MCF 10A (cell line): Measurements from ENCODE around the gene PDZD11. TPM values are rescaled to one million over a fixed set of nuclear protein-coding genes. Genes with fewer than 3 reads are reported as not detected.
"Not testable (repeated sequence)": the region's sequence is repeated elsewhere in the genome, so short reads cannot be mapped to it uniquely, and the experiment has no call there.

Experiments
- BruUV-seq: library from RNA; stranded (reverse); fragments of 400-500 nt; replicated peaks from 2 replicates; lab custom pipeline; 2021; lab: Mats Ljungman, UMichigan
- CTCF ChIA-PET: fragments of 300-600 bp; sonication (Branson Sonifier 250); formaldehyde crosslinking; extraction: SDS; loops from one replicate; lab custom pipeline; 2021; ENCODE audit warnings: antibody characterized with exemption, inconsistent platforms; lab: Yijun Ruan, JAX
- POLR2A ChIA-PET: fragments of 300-600, 350-650 bp; sonication (Branson Sonifier 250); formaldehyde crosslinking; extraction: SDS; loops from one replicate; lab custom pipeline; 2020; ENCODE audit warnings: antibody characterized with exemption, inconsistent platforms; lab: Yijun Ruan, JAX
- DNase-seq: peaks from one replicate; pipeline ENCODE4 v3.0.0-alpha.2; 2018; ENCODE audit not compliant: unreplicated experiment
- H3K27ac Mint-ChIP-seq: one replicate; pipeline ENCODE4 v1.8.0; 2022; ENCODE audit warnings: mild to moderate bottlenecking, low read depth, mixed read lengths; ENCODE audit not compliant: unreplicated experiment
- H3K27me3 Mint-ChIP-seq: one replicate; pipeline ENCODE4 v1.8.0; 2022; ENCODE audit warnings: mixed read lengths; ENCODE audit not compliant: insufficient read depth, unreplicated experiment
- H3K36me3 Mint-ChIP-seq: one replicate; pipeline ENCODE4 v1.8.0; 2022; ENCODE audit warnings: mild to moderate bottlenecking, moderate library complexity, mixed read lengths; ENCODE audit not compliant: insufficient read depth, unreplicated experiment
- H3K4me1 Mint-ChIP-seq: one replicate; pipeline ENCODE4 v1.8.0; 2022; ENCODE audit warnings: mixed read lengths; ENCODE audit not compliant: insufficient read depth, unreplicated experiment
- H3K4me3 Mint-ChIP-seq: one replicate; pipeline ENCODE4 v1.8.0; 2022; ENCODE audit warnings: mild to moderate bottlenecking, moderate library complexity, mixed read lengths; ENCODE audit not compliant: unreplicated experiment
- H3K9me3 Mint-ChIP-seq: one replicate; pipeline ENCODE4 v1.8.0; 2022; ENCODE audit warnings: mixed read lengths; ENCODE audit not compliant: unreplicated experiment
- intact Hi-C: fragments of 100-400 bp; cut with micrococcal nuclease; formaldehyde crosslinking; loops from 2 replicates; pipeline ENCODE4 v1.14.1; 2022
- total RNA-seq: library from RNA; stranded (reverse); gene quantifications from 2 replicates; pipeline ENCODE4 v1.2.3, GENCODE V29; 2022
- TF ChIP-seq, protein P1 (sequence below): fragments of 200-600 bp; IDR thresholded peaks from one replicate; pipeline ENCODE4 v1.8.0; 2022; ENCODE audit warnings: antibody characterized with exemption, mild to moderate bottlenecking; ENCODE audit not compliant: unreplicated experiment

Gene PDZD11
- total RNA-seq, 1 experiment from 2014 or later = 51.9 TPM

- H3K4me1 Mint-ChIP-seq = peaks cover 6% of the 10 kb centered on the region
- peak overlapping the region; percentile 84 for H3K4me3 Mint-ChIP-seq
- TF ChIP-seq, protein P1, sequence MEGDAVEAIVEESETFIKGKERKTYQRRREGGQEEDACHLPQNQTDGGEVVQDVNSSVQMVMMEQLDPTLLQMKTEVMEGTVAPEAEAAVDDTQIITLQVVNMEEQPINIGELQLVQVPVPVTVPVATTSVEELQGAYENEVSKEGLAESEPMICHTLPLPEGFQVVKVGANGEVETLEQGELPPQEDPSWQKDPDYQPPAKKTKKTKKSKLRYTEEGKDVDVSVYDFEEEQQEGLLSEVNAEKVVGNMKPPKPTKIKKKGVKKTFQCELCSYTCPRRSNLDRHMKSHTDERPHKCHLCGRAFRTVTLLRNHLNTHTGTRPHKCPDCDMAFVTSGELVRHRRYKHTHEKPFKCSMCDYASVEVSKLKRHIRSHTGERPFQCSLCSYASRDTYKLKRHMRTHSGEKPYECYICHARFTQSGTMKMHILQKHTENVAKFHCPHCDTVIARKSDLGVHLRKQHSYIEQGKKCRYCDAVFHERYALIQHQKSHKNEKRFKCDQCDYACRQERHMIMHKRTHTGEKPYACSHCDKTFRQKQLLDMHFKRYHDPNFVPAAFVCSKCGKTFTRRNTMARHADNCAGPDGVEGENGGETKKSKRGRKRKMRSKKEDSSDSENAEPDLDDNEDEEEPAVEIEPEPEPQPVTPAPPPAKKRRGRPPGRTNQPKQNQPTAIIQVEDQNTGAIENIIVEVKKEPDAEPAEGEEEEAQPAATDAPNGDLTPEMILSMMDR = no peak
- H3K27me3 Mint-ChIP-seq = peaks cover 37% of the 10 kb centered on the region
- peaks cover 15% of the 10 kb centered on the region for H3K36me3 Mint-ChIP-seq
- intact Hi-C loops = no loop called here
- DNase-seq = no peak
- H3K27ac Mint-ChIP-seq = peak overlapping the region; percentile 53
- ChIA-PET CTCF (interaction anchor here (0.8 to 2.4 kb wide), 3 partner anchors 26 to 691 kb away, joined by 3 to 5 read pairs (median 4); no protein-coding TSS in a partner anchor), POLR2A (interaction anchor here (0.6 to 1.9 kb wide), 9 partner anchors 11 to 1240 kb away, joined by 3 to 14 read pairs (median 3); partner anchors contain the start of gene IGBP1)
- no peaks in the 10 kb centered on the region for H3K9me3 Mint-ChIP-seq
- TSS peak; percentile 58 for BruUV-seq
These were observed 447 bp downstream of the PDZD11 start for GRCh38 chrX:70289168-70289792.

DNA sequence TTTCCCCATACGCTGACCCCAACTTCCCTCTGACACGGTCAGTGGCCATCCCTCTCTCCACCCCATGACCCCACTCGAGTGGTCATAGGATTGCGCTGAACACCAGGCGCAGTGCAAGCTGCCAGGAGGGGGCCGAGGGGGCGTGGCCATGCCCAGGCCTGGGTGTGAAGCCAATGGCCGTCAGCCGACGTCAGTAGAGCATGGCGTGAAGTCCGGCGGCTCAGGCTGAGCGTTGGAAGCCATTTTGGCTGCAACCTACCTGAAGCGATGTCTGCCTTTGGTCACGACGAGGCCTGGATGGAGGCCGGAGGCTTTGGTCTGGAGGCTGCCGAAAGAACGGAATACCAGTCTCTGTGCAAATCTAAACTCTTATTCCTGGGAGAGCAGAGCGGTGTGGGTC lies 7.8 kb downstream of the PDZD11 start, which contains the start of gene RAB41:
Gene RAB41 (plus strand): TSS at position 222 of the 400 bp plus-strand sequence. CDS start 46 bp downstream, at position 268.
- Mint-ChIP-seq H3K4me1 (no peaks in the 10 kb centered on the region), H3K27me3 (peaks cover 51% of the 10 kb centered on the region), H3K4me3 (no peak within 1 kb of the TSS), H3K9me3 (no peaks in the 10 kb centered on the region), H3K27ac (no peak within 1 kb of the TSS), H3K36me3 (peaks cover 8% of the 10 kb centered on the region)
- intact Hi-C loops = no loop called here
- ChIA-PET POLR2A (no interaction called here), CTCF (no interaction called here)
- DNase-seq = no peak
- BruUV-seq = no TSS peak
- TF ChIP-seq, protein P1 = no peak

DNA sequence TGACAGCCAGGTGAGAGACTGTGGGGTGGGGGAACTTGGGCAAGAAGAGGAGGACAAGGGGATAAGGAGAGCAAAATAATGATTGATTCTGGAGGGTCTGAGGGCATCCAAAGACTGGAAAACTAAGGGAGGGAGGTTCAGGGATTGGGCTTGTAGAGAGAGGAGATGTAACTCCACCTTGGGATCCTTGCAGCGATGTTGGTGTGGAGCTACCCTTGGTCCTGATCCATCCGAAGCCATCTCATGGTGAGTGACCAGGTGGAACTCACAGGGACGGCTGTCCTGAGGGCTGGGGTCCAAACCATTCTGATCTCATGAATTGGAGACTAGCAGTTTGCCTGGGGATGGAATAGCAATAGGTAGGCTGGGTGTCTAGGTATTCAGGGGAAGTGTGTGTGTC lies 9.2 kb downstream of the PDZD11 start:
- H3K9me3 Mint-ChIP-seq = no peaks in the 10 kb centered on the region
- DNase-seq = no peak
- BruUV-seq = no TSS peak
- no peak overlapping the region for H3K27ac Mint-ChIP-seq
- H3K27me3 Mint-ChIP-seq = peaks cover 39% of the 10 kb centered on the region
- H3K4me1 Mint-ChIP-seq = no peaks in the 10 kb centered on the region
- H3K4me3 Mint-ChIP-seq = no peak overlapping the region
- no peaks in the 10 kb centered on the region for H3K36me3 Mint-ChIP-seq
- ChIA-PET CTCF (interaction anchor here (0.8 kb wide), 1 partner anchor 156 kb away, joined by 3 read pairs; no protein-coding TSS in a partner anchor), POLR2A (interaction anchor here (0.8 kb wide), 1 partner anchor 121 kb away, joined by 4 read pairs; no protein-coding TSS in a partner anchor)
- TF ChIP-seq, protein P1 = no peak
- intact Hi-C loops = no loop called here

- Mint-ChIP-seq H3K4me1 (no peaks in the 10 kb centered on the region), H3K4me3 (no peak overlapping the region), H3K9me3 (no peaks in the 10 kb centered on the region), H3K36me3 (no peaks in the 10 kb centered on the region), H3K27ac (no peak overlapping the region), H3K27me3 (peaks cover 25% of the 10 kb centered on the region)
- intact Hi-C loops = no loop called here
- CTCF ChIA-PET = interaction anchor here (0.6 to 1.0 kb wide), 2 partner anchors 11 to 17 kb away, joined by 3 to 4 read pairs; partner anchors contain the start of genes KIF4A and PDZD11
- POLR2A ChIA-PET = interaction anchor here (0.9 to 1.3 kb wide), 2 partner anchors 11 to 12 kb away, joined by 3 to 4 read pairs; partner anchors contain the start of genes KIF4A and PDZD11
- TF ChIP-seq, protein P1 = no peak
- no peak for DNase-seq
- no TSS peak for BruUV-seq
These were observed 10.6 kb downstream of the PDZD11 start for GRCh38 chrX:70279081-70279480.

GRCh38 chrX:70274029-70274428 lies 15.7 kb downstream of the PDZD11 start:
- POLR2A ChIA-PET = interaction anchor here (0.8 kb wide), 1 partner anchor 14 kb away, joined by 3 read pairs; no protein-coding TSS in a partner anchor
- H3K9me3 Mint-ChIP-seq, H3K27ac Mint-ChIP-seq, H3K36me3 Mint-ChIP-seq, intact Hi-C loops, DNase-seq, BruUV-seq, H3K4me3 Mint-ChIP-seq, H3K4me1 Mint-ChIP-seq: not testable (repeated sequence)
- H3K27me3 Mint-ChIP-seq = peaks cover 39% of the 10 kb centered on the region
- CTCF ChIA-PET = interaction anchor here (0.6 kb wide), 2 partner anchors 159 to 755 kb away, joined by 3 to 5 read pairs; no protein-coding TSS in a partner anchor
